Fibroblast of the aortic adventitia (primary cell): ENCODE measurements around the gene OVOL1. TPM values are rescaled to one million over a fixed set of nuclear protein-coding genes. Genes with fewer than 3 reads are reported as not detected.

ENCODE experiments used
- DNase-seq: peaks from one replicate; pipeline ENCODE4 v3.0.0-alpha.2; 2010; ENCODE audit warnings: low read depth
- H3K4me3 ChIP-seq: 2 replicates; pipeline ENCODE4 v1.5.1; 2011; ENCODE audit warnings: low read depth, mild to moderate bottlenecking, control low read depth, low read length, moderate library complexity
- total RNA-seq: library from RNA; depleted of rRNA; stranded (reverse); fragments of >200 nt; gene quantifications from 2 replicates; pipeline ENCODE4 v1.2.3, GENCODE V29; 2012; ENCODE audit warnings: low replicate concordance
- TF ChIP-seq, protein P1 (sequence below): IDR thresholded peaks from 2 replicates; pipeline ENCODE4 v1.5.1; 2011; ENCODE audit warnings: mild to moderate bottlenecking, low read length, control low read depth, inconsistent platforms; ENCODE audit not compliant: insufficient read depth

OVOL1 gene
- total RNA-seq, 1 donor, result not detected

DNA sequence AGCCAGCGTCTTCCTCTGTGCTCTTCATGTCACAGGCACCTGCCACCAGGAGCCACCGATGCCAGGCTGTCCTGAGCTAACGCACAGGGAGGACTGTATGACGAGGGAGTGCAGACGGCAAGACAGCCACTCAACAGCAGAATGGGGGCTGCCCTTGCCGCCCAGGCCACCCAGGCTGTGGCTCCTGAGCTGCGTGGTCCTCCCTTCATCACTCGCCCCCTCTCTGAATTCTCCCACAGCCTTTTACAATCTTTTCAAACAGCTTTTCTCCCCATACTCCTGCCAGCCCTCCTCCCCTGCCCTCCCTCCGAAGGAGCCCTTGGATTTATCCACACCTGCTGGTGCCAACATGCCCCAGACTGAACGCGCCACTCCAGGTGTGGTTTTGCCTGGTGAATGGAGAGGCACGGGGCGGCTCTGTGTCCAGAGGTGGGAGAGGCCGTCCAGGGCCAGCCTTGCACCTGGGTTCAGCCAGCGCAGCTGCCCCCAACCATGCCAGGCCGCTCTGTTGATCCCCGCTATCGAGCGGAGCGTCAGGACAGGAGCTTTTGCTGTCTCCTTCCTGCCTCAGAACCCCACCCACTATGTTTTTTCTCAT, 22.0 kb downstream of the OVOL1 start:
- no peak overlapping the region for H3K4me3 ChIP-seq
- no peak for DNase-seq
- TF ChIP-seq, protein P1, sequence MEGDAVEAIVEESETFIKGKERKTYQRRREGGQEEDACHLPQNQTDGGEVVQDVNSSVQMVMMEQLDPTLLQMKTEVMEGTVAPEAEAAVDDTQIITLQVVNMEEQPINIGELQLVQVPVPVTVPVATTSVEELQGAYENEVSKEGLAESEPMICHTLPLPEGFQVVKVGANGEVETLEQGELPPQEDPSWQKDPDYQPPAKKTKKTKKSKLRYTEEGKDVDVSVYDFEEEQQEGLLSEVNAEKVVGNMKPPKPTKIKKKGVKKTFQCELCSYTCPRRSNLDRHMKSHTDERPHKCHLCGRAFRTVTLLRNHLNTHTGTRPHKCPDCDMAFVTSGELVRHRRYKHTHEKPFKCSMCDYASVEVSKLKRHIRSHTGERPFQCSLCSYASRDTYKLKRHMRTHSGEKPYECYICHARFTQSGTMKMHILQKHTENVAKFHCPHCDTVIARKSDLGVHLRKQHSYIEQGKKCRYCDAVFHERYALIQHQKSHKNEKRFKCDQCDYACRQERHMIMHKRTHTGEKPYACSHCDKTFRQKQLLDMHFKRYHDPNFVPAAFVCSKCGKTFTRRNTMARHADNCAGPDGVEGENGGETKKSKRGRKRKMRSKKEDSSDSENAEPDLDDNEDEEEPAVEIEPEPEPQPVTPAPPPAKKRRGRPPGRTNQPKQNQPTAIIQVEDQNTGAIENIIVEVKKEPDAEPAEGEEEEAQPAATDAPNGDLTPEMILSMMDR, result no peak

DNA sequence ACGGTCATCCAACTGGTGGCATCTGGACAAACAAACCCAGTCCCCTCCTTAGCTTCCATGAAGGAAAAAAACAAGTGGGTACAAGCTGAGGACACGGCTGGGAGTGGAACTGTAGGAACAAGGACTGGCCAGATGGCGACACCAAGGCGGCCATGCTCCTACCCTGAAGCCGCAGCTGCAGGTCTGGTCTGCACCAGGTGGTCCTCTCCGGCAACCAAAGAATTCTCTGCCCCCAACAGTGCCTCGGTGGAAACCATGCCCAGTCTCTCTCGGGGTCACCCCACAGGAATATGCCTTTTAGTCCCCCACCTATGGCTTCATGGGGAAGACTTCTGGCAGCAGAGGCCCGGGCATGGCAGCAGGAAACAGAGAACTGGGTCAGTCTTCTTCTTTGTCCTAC, 22.6 kb downstream of the OVOL1 start:
- no peak for DNase-seq
- TF ChIP-seq, protein P1, result no peak
- H3K4me3 ChIP-seq, result no peak overlapping the region

DNA sequence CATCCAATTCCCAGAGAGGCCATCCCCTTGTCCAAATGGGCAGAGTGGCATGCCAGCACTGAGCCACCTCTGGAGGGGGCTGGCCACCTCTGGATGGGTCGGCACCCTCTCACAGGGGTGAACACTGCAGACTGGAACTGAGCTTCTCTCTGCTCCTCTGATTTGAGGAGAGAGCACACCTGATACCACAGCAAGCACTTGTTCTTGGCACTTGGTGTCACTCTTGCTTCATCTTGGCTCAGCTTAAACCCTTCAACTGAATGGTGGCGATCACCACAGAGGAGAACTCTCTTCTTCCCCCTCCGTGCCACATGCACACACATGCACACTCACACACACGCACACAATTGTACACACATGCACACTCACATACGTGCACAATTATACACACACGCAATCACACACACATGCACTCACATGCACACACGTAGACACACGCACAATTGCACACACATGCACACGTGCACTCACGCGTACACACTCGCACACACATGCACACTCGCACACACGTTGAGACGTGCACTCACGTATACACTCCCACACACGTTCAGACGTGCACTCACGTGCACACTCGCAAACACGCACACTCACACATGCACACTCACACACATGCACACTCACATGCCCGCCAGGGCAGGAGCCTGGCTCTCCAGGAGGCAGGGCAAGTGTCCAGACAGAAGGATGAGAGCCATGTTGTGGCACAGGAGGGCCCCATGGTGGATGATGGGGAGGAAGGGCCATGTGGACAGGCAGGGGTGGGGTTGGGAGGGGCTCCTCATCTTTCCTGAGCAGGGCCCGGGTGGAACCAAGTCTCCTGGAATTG, 23.4 kb downstream of the OVOL1 start:
- TF ChIP-seq, protein P1, result no peak
- H3K4me3 ChIP-seq, result no peak overlapping the region

GRCh38 chr11:65811764-65812475, 25.1 kb downstream of the OVOL1 start:
- TF ChIP-seq, protein P1, result no peak
- DNase-seq, result no peak
- H3K4me3 ChIP-seq, result no peak overlapping the region

More for the DNA sequence above, 23.4 kb downstream of the OVOL1 start:
- no peak for DNase-seq

DNA sequence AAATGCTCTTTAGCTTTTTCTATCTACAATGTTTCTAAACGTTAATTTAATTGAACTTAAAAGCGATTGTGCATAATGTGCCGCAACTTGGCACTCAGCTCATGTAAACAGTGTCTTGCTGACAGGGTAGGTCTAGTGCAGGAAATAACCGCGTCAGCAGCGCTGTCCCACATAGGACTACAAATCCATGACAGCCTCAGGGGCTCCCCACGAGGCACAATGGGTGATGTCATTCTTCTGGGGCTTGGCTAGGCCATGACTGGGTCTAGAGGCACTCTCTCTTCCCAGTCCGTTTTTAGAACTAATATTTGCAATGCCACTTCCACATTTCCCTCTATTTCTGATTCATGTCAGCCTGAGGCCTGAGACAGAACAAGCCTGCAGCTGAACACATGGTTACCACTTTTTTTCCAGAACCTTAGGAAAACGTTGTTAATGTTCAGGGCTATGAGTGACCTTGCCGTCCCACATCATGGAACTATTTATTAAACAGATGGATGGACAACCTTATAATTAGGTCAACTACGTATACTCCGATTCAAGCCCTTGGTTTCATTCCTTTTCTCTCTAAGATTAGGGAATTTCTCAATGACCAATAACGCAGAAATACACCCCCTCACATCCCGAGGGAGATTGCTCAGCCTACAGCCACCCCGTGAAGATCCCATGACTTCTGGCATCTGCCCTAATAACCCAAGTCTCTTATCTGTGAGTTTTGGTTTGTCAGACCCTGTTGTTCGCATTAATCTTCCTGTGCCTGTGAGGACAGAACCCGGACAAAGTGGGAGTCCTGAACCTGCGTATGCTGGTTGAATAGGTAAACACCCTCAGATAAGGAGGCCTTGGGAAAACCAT, 27.5 kb downstream of the OVOL1 start:
- H3K4me3 ChIP-seq, result no peak overlapping the region
- TF ChIP-seq, protein P1, result no peak
- peak; percentile 39 for DNase-seq

DNA sequence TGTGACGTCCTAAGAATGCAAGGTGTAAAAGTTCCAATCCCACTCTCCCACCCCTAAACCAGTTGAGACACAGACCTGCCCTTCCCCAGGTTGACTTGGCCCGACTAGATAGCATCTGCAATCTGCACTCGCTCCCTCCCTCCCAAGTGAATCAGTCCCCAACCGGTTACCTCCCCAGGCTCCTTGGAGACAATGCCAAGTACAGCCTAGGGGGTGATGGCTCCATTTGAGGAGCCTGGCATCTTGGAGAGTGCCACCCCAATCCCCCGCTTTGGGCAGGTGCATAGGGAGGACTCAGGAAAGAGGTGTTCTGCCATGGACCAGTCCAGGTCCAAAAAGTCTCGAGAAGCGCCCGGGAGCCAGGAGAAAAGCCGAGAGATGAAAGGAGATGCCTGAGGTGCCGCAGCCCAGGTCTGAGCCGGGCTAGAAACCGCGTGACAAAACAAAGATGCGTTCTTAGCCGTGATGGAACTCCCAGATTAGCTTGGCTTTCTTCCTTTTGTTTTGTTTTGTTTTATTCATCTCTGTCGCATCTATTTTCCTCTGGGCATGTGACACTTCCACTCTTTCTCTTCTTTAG, 28.2 kb downstream of the OVOL1 start:
- DNase-seq, result no peak
- TF ChIP-seq, protein P1, result no peak
- H3K4me3 ChIP-seq, result no peak overlapping the region
